Suprapubic skin (tissue), 3 donors: ENCODE data around the gene CALHM2.

Source experiments
- POLR2A ChIP-seq, 2 donors: fragments of 450-650 bp; IDR thresholded peaks; one replicate each; pipeline ENCODE4 v1.6.1; 2017; ENCODE audit warnings: antibody characterized with exemption in 2 of 2, mild to moderate bottlenecking in 2 of 2, moderate library complexity in 2 of 2
- TF ChIP-seq, protein P1 (sequence below), 2 donors: fragments of 200-600 bp in 1 of 2; fragments of 450-650 bp in 1 of 2; sonication (generic) in 1 of 2; IDR thresholded peaks; one replicate each; pipeline ENCODE4 v1.5.1; 2016 to 2019; ENCODE audit warnings: antibody characterized with exemption in 2 of 2, mild to moderate bottlenecking in 1 of 2, moderate library complexity in 1 of 2

DNA sequence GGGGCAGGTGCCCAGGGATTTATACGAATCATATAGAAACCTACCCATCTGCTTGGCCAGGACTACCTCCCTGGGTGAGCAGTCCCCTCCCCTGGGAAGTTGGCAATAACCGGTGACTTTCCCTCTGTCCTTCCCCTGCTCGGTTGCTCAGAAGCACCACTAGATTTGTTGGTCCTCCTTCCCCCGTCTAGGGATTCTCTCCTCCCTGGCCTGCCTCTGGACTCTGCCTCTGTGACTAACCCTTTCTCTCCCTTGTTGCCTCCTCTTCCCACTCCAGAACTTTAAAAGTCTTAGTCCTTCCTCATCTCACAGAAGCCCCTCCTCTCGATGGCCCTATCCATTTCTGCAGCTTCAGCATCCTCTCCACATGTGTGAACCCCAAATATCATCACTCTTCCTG, 17.0 kb upstream of the CALHM2 start:
- no peak for TF ChIP-seq POLR2A (IDR thresholded peaks at IDR 0.05)
- TF ChIP-seq, protein P1, sequence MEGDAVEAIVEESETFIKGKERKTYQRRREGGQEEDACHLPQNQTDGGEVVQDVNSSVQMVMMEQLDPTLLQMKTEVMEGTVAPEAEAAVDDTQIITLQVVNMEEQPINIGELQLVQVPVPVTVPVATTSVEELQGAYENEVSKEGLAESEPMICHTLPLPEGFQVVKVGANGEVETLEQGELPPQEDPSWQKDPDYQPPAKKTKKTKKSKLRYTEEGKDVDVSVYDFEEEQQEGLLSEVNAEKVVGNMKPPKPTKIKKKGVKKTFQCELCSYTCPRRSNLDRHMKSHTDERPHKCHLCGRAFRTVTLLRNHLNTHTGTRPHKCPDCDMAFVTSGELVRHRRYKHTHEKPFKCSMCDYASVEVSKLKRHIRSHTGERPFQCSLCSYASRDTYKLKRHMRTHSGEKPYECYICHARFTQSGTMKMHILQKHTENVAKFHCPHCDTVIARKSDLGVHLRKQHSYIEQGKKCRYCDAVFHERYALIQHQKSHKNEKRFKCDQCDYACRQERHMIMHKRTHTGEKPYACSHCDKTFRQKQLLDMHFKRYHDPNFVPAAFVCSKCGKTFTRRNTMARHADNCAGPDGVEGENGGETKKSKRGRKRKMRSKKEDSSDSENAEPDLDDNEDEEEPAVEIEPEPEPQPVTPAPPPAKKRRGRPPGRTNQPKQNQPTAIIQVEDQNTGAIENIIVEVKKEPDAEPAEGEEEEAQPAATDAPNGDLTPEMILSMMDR (IDR thresholded peaks at IDR 0.05), result no peak
